SH-SY5Y (cell line): Measurements from ENCODE around the gene FNDC10.

Experiments used
- GATA2 ChIP-seq: IDR thresholded peaks from 2 replicates; pipeline ENCODE4 v1.6.1; 2011; ENCODE audit warnings: mild to moderate bottlenecking, low read depth, low read length
- GATA3 ChIP-seq: IDR thresholded peaks from 2 replicates; pipeline ENCODE4 v1.6.1; 2011; ENCODE audit warnings: low read depth, mild to moderate bottlenecking, low read length, moderate library complexity

FNDC10 gene

DNA sequence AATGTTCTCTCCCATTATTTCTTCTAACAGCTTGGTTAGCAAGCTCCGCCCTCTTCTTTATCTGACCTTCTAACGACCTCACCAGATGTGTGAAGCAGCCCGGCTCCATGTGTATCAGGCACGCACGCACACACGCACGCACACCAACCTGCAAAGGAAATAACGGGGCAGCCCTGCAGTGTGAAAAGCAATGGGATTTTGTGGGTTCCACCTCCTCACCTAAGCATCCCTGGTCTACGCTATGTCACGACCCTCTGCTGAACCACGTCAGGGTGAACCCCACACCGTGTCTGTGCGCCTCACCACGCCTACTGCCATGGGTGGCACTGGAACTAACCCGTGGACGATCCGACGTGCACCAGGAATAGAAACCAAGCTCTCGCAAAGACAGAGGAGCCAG lies 35.7 kb downstream of the FNDC10 start:
- no peak for TF ChIP-seq GATA3
- no peak for TF ChIP-seq GATA2

DNA sequence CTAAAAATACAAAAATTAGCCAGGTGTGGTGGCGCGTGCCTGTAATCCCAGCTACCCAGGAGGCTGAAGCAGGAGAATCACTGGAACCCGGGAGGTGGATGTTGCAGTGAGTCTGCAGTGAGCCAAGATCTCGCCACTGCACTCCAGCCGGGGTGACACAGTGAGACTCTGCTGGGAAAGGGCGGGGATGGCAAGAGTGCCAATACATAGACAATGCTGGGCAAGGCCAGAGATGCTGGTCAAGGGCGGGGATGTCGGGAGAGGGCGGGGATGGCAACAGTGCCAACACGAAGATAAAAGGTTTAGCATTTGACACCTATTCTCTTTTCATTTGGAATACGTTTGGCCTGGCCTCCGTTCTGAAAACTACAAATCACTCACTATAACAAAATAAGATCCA lies 36.2 kb downstream of the FNDC10 start:
- TF ChIP-seq GATA2 (no peak), GATA3 (no peak)

DNA sequence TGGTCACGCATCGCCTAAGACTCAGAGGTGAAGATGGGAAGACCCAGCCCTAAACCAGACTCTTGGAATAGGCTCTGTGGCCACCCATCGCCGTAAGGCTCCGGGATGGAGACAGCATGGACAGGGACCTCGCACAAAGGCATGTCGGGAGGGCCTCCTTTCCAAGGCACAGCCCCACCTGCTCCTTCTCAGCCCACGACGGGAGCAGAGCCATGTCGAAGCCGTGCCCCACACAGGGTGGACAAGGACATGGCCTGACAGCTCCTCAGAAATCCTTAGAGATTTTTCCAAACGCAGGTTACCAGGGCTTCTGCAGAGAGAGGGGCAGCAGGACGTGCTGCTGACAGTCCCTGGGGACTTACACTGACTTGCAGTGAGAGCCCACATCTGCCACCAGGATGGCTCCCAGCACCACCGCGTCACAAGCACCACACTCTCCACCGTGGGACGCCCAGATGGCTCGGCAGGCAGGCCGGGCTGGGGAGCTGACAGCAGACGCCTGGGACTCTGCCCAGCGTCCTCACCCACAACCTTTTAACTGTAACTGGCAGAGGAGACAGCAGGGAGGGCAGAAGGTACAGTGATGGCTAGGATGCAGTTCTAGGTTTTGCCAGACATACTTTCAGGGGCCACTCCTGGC lies 37.3 kb downstream of the FNDC10 start:
- TF ChIP-seq GATA2 (no peak), GATA3 (no peak)

DNA sequence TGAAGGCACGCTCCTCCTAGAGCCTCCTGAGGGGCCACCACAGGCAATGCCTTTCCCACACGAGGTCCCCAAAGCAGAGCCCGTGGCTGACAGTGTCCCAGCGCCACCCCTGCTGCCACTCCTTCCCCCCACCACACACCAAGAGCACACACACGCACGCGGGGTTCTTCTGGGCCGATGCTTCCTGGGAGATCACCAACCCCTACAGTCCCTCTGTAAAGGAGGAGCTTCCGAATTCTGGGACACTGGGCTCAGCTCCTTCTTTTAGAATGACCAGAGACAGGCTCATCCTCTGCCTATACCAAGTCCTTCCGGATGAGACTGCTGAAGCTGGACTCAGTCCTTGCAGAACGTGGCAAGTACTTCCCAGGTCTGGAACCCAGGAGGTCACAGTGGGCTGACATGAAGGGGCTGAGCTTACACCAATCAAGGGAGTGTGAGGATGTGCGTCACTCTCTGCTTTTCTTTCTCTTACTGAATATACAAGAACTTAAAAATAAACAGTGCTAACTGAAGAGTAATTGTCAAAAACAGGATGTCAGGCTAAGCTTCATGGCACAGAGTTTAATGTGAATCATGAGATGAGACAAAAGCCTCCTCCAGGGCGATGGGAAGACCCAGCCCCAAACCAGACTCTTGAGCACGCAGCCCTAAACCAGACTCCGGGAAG lies 38.0 kb downstream of the FNDC10 start:
- TF ChIP-seq GATA2 = no peak
- TF ChIP-seq GATA3 = no peak

DNA sequence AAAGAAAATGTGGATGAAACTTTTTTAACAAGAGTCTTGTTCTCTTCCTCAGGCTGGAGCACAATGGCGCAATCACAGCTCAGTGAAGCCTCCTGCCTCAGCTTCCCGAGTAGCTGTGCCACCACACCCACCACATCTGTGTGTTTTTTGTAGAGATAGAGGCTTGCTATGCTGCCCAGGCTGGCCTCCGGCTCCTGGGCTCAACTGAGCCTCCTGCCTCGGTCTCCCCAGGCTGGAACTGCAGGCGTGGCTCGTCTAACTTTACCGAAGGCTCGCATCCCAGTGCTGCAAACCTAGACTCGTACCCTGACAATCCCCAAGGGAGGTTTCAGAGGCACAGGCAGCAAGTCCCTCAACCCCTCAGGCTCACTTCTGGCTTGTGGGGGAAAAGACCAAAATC lies 39.8 kb downstream of the FNDC10 start:
- TF ChIP-seq GATA3 (no peak), GATA2 (no peak)

DNA sequence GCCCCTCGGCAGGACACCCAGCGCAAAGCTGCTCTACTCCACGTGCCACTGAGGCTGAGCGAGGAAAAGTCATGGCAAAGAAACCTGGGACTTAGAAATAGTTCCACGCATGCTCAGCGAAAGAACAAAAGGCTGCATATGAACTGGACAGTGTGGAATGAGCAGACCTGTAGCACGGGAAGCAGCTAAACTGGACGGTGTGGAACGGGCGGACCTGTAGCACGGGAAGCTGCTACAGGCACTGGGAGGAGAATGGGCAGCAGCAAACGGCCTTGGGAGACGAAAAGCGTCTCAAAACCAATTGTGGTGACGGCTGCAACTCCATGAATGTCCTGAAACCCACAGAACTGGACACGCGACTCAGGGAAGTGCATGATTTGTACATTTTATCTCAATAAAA lies 40.9 kb downstream of the FNDC10 start:
- TF ChIP-seq GATA3 = no peak

DNA sequence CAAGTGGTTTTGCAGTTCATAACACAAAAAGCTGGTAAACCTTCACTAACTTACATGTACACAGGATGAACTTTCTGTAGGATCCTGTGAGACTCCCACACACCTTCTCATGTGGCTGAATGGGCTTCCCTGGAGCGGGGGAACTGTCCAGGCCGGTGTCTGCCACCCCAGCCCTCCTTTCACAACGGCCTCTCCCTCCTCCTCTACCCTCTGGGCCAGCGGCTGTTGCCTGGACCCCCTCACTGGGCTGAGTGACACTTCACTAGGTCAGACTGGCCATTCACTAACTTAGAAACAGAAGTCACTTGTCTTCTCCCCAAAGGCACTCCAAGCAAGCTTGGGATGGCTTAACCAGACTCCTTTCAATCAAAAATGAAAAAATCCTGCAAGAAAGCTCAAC lies 41.3 kb downstream of the FNDC10 start:
- TF ChIP-seq GATA3 (no peak), GATA2 (no peak)

DNA sequence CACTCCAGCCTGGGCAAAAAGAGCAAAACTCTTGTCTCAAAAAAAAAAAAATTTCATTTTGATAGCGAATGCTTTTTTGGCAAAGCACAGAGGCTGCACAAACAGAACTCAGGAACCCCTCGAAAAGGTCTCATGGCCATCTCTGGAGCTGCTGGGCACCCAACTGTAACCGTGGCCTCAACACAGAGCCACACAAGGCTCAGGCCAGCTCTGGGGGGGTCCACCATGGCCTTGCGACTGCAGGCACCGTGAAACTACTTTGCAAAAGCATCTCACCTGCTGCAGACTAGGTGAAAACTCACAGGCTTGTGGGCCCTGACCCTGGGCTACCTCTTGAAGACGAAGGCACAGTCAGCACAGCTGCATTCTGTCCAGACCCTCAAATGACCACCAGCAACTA lies 43.4 kb downstream of the FNDC10 start:
- no peak for TF ChIP-seq GATA3
- no peak for TF ChIP-seq GATA2

DNA sequence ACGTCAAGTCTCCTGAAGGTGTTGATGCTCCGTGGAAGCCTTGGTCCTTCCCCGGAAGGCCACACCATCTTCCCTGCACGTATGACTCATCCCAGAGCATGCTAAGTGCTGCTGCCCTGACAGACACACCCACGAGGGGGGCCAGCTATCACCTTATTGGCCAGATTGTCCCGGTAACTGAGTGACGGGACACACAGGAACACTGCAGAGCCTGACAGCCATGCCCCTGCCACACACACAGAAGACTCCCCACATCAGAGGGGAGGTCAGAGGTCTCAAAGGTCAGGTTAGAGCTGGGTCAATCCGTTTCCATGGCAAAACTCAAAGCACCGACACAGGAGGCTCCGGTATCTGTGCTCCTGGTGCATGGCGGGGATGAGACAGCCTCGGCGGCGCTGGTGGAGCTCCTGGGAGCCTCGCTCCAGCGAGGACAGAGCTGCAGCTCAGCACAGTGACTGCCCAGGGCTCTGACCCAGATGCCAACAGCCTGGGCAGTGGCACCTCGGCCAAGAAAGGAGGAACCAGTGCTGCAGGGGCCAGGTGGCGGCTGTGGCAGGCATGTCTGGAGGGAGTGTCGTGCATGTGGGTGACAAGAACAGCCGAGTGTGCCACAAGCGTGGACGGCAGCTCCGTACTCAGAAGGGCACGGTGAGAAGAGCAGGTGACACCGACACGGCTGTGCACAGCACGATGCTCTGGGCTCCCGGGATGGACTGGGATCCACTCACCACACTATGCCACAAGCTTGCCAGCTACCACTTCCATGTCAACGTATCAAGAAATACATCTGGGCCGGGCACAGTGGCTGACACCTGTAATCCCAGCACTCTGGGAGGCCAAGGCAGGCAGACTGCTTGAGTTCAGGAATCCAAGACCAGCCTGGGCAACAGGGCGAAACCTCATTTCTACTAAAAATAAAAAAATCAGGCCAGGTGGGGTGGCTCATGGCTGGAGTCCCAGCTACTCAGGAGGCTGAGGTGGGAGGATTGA lies 44.7 kb downstream of the FNDC10 start:
- no peak for TF ChIP-seq GATA3

DNA sequence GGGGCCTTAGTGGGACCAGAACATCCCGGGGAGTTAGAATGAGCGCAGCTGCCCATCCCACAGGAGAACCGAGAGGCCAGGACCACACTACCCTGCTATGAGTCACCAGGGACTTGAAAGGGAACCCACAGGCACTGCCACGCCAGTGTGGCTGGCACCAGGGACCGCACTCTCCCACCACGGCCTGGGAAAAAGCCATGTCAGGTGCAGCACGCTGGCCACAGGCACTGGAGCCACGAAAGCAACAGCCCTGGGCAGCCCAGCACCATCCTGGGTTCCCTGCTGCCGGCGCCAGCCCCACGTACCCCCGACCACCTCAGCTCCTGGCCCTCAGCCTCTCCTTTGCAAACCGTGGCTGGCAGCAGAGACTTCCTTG lies 45.4 kb downstream of the FNDC10 start:
- TF ChIP-seq GATA2 (no peak), GATA3 (no peak)

DNA sequence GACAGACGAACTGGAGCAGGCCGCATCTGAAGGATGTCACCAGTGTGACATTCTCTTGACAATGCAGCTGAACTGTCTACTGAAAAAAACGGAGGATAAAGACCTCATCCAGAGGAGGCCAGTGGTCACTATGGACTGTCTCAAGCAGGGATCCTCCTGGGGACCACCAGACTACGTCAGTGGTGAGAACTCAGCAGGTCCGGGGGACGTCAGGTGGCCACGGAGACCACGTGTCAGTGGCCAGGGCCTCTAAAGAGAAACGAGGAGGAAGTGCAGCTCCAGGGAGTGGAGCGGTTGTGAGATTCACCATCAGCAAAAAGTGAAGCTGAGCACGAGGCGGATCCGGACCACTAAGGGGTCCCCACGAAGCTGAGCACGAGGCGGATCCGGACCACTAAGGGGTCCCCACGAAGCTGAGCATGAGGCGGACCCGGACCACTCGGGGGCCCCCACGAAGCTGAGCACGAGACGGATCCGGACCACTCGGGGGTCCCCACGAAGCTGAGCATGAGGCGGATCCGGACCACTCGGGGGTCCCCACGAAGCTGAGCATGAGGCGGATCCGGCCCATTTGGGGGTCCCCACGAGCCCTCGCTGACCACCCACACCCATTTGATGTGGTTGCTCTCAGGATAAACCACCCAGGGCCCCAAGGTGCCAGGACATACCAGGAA lies 46.0 kb downstream of the FNDC10 start:
- no peak for TF ChIP-seq GATA2
- TF ChIP-seq GATA3 = no peak

DNA sequence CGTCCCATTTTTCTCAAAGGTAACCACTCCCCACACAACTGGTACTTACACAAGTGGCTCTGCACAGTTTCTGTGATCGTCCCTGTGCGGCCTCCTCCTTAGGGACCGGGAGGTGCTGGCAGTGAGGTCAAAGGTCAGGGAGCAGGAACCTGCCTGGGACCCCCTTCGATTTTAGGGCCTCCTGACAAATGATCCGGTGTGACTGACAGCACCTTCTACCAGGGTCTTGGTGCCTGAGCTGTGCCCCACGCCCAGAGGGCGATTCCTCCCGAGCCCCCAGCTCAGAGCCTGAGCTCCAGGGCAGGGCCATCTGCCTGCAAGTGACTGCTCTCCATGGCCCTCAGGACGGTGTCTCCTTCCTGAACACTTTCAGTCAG lies 47.7 kb downstream of the FNDC10 start:
- TF ChIP-seq GATA3 (no peak), GATA2 (no peak)

DNA sequence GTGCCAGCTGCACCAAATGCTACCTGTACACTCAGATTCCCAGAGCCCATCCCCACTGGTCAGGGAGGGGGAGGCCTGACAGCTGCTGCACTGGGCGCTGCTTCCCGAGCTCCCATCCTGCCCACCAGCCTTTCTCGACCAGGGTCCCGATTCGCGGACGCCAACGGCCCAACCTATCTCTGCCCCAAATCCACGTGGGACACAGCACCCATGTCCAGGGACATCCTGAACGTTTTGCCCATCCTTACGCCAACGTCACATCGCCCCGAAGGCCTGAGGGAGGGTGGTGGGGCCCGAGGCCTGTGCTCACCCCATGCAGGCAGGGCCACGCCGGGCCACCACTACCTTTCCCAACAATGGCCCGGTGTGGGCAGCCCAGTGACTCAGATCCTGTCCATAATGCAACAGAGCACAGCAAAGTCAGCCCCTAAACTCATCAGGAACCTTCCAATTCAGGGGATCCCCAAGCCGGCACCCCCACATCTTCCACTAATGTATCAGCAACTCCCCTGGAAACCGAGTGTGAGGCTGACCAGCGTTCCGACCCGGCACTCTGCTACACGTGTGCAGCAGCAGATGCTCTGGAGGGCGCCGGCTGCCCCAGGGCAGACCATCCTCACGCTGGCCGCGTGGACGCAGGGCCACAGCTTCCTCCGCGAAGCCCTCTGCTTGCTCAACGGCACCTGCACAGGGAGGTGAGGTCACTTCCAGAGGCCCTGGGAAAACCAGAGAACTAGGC lies 48.2 kb downstream of the FNDC10 start:
- TF ChIP-seq GATA3 (no peak), GATA2 (no peak)

DNA sequence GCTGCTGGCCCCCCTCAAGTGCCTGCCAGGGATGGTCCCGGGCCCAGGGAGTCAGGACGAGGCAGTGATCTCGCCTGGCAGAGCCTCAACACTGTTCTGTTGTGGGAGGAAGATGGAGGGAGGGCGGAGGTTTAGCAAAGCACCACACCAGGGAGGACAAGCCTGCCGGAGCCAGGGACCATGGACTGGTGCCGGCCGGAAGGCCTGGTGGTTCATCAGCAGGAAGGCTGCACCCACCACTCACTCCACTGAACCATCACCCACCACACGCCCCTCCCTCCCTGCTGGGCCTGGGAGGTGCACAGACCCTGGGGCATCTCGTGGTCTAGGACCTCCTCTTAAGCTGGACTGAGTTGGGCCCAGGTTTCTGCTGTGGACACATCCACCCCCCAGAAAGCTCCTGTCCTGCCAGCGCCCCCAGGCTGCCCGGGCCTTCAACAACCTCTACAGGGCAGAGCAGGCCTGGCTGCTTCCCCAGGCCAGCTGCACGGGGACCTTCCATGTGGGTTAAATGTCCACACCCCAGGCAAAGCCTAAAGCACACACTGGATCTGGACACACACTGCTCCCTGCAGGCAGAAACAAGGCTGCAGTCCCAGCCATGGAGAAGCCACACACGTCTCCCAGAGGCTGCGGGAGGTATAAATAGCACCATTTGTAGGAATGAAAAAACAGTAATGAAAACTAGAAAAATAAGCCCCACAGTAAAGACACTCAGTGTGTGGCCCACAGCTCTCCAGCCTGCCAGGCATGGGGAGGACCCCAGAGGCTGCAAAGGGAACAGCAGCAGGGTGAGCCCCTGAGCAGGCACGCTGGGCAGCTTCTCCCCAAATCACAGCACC lies 49.1 kb downstream of the FNDC10 start:
- TF ChIP-seq GATA3 = no peak
- no peak for TF ChIP-seq GATA2
